Raji (cell line): ENCODE measurements around the gene MT1B.

ENCODE experiments used
- POLR2A ChIP-seq: IDR thresholded peaks from 2 replicates; pipeline ENCODE4 v1.6.1; 2011; ENCODE audit warnings: low read depth, low read length, control low read depth; ENCODE audit not compliant: insufficient read depth

Gene MT1B

DNA sequence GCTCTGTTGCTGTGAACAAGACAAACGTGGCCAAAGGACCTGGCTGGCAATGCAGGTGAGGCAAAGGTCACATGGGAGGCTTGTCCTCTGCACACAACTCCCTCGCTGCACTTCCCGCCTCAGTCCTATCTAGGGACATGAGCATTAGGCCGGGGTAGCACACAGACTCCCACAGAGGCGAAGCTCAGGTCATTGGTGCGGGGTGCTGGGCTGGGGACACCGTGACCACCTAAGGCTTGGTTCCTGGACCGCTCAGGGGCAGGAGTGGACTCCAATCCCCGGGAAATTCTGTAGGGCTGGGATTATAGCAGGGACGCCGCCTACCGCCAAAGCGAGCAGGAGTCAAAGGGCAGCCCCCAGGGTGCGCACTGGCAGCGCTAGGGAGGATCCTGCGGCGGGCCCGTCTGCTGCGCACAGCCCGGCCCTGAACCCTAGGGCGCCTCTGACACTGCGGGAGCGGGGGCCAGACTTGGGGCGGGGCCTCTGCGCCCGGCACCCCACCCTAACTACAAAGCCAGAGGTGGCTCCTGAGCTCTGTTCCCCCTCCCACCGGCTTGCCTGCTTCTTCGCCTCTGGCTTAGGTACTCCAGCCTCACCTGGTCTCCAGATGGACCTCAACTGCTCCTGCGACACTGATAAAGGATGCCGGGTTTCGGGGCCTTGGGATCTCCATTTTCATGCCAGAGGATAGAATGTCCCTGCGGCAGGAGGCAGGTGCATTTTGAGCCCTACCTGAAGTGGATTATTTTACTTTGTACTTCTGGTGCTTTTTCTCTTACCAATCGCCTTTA is 3.9 kb upstream of the MT1B start:
- no peak for TF ChIP-seq POLR2A

DNA sequence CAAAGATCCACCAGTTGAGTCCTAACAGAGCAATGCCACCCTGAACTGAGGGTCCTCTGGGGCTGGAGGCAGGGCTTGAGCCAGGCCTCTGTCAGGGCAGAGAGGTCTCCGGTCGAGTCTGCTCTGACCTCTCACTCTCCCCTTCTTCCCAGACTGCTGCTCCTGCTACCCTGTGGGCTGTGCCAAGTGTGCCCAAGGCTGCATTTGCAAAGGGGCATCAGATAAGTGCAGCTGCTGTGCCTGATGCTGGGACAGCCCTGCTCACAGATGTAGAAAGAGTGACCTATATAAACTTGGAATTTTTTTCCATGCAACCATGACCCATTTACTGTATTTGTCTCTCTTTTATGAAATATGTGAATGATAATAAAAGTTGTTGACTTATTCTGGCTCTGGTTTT is 2.4 kb upstream of the MT1B start:
- TF ChIP-seq POLR2A, result no peak

DNA sequence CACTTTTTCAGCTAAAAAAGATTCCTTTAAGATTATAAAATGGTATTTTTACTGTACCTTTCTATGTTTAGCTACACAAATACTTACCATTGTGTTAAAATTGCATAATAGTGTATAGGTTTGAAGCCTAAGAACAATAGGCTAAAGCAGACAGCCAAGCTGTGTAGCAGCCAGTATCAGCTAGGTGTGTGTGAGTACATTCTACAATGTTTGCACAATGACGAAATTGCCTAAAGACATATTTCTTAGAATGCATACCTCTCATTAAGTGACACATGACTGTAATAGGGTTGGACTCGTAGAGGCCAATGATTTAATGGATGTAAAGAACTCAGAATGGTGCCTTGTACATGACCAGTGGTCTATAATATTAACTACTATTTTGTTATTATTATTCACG is 1.9 kb upstream of the MT1B start:
- TF ChIP-seq POLR2A, result no peak

DNA sequence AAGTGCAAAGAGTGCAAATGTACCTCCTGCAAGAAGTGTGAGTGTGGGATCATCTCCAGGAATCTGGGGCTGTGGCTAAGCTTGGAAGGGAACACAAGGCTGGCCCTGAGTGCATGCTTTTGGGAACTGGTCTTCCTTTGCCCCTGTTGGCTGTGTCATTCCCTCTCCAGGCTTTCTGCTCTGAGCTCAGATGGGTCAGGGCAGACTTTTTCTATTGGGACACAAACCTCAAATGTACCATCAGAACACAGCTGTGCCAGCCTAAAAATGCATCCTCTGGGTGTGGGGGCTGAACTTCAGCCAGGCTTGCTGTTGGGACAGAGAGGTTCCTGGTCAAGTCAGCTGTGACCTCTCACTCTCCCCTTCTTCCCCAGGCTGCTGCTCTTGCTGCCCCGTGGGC is 914 bp downstream of the MT1B start:
- no peak for TF ChIP-seq POLR2A

DNA sequence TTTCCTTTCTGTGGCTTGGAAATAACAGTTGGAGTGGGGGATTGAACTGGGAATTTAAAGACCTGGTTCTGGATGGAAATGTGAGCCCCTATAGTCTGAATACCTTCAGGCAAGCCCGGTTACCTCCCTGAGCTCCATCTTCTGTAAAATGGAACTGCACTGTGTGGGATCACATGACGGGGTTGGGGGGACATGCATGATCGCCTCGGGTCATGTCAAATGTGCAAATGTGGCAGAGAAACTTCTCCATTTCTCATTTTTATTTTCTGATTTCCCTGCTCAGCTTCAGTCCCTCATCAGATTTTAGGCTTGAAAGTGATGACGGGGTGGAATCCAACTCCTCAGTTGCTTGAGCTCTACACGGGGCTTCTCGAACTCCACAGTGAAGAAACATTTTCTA is 1.5 kb downstream of the MT1B start:
- TF ChIP-seq POLR2A, result no peak

DNA sequence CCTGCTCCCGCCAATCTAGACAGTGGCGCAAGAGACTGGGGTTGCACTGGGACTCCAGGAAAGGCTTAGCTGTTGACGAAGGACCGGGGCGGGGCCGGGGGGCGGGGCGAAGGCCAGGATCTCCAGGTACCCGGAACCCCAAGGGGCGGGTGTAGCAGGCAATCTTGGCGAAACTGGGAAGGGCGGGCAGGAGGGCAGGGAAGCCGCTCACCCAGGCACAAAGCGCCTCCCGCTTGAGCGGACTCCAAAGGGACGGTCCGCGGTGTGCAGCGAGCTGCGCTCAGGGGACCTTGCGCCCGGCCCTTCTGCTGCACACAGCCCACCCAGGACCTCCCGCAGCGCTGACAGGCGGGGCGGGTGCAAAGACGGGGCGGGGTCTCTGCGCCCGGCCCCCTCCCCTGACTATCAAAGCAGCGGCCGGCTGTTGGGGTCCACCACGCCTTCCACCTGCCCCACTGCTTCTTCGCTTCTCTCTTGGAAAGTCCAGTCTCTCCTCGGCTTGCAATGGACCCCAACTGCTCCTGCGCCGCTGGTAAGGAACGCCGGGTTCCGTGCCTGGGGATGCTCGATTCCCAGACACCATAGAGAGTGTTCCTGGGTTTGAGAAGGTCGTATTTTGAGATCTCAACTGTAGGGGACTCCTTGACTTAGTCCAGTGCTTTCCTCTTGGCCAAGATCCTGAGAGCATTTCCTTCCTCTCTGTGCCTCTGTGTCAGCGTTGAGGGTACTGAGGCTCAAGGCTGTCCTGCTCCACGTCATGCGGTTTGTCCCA is 6.1 kb downstream of the MT1B start, which contains the start of gene MT1F:
TSS of gene MT1F (plus strand) at position 405 of the 772 bp plus-strand sequence. CDS start at position 505, 100 bp downstream.
- TF ChIP-seq POLR2A, result no peak

DNA sequence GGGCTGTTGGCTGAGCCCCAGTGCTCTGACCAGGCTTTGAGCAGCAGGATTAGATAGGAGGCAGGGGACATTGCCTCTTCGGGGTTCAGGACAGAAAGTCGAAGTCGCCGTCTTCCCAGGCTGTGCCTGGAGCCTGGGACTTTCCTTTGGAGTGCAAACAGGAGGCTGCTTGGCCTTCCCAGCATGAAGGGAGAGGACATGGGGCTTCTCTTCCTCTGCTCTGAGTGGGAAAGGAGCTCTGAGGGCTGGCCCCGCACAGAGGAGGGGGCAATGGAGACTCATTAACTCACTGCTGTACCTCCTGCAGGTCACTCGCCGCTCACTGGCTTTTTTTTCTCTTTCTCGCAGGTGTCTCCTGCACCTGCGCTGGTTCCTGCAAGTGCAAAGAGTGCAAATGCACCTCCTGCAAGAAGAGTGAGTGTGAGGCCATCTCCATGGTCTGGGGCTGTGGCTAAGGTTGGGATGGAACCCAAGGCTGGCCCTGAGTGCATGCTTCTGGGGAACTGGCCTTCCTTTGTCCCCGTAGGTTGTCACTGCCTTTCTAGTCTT is 6.7 kb downstream of the MT1B start:
- no peak for TF ChIP-seq POLR2A

DNA sequence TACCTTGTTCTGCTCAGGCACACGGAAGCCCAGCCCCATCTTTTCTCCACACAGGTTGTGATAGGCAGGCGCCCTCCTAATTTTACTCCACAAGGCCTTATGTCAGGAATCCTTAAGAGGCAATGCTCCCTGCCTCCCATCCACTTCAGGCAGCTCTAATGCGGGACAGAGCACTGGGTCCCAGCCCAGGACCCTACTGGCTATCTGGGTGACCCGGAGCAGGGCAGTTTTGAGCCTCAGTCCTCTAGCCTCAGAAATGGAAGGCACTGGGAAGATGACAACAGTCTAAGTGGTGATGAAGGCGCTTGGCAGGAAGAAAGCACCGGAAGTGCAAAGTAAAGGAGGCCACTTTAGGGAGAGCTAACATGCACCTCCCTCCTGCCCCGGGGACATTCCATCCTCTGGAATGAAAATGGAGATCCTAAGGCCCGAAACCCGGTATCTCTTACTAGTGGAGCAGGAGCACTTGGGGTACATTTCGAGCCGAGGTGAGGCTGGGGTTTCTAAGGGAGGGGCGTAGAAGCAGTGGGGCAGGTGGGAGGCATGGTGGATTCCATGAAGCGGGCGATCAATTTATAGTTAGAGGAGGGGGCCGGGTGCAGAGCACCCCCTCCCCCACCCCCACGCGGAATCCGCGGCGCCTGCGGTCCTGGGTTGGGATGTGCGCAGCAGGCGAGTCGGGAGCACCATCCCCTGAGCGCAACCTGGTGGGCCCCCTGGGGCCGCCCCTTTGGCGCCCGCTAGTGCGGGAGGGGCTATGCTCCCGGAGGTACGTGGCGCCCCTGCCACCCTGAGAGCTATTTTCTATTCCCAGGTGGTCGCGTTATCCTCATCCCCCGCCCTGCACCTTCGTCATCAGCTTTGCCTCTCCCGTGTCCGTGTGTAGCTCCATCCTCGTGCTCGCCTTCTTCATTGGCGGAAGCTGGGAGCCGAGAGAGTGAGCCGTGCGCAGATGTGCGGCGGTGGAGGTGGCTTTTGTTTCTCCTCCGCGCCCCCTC is 11.0 kb downstream of the MT1B start:
- TF ChIP-seq POLR2A, result no peak

DNA sequence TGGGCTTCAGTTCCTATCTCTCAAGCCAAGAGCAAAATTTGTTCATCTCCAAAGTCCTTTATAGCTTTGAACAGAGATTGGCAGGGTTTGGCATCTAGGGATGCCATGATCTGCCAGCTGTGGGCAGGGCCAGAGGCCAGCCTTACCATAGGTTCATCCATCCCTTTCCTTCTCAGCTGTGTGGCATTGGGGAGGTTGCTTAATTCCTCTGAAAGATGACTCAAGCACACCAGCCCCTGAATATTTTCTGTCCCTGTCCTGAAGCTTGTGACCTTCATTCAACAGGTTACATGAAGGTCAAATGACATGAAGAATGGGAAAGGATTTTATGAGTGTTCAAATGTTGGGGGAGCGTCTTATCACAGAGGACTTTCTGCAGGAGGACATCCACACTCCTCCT is 12.8 kb downstream of the MT1B start:
- no peak for TF ChIP-seq POLR2A

DNA sequence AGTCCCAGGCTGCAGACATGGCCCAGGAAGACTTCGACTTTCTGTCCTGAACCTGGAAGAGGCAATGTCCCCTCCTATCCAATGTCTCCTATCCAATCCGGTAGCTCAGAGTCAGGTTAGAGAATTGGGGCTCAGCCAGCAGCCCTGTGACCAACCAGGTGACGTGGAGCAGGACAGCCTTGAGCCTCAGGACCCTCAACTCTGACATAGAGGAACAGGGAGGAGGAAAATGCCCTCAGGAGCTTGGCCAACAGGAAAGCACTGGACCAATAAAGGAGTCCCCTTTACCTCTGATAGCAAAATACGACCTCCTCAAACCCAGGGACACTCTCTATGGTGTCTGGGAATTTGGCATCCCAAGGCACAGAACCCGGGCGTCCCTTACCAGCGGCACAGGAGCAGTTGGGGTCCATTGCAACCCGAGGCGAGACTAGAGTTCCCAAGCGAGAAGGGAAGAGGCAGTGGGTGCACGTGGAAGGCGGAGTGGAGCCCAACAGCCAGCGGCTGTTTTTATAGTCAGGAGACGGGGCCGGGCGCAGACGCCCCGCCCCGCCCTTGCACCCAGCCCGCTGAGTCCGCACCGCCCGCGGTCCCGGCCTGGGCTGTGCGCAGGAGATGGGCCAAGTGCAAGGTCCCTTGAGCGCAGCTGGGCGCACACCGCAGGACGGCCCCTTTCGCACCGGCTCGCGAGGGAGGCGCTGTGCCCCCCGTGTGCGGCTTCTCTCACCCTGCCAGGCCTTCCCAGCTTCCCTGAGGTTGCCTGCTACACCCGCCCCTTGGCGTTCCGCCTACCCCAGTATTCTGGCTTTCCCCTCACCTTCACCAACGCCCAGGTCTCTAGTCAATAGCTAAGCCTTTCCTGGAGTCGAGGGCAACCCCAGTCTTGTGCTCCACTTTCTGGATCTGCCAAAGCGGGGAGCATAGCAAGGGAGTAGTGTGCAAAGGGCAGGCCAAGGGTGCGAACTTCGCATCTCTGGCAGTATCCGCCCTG is 16.2 kb downstream of the MT1B start, which contains the start of gene MT1G:
TSS of gene MT1G (minus strand) at position 485 of the 991 bp plus-strand sequence. CDS start at position 413, 72 bp downstream.
- TF ChIP-seq POLR2A, result no peak

DNA sequence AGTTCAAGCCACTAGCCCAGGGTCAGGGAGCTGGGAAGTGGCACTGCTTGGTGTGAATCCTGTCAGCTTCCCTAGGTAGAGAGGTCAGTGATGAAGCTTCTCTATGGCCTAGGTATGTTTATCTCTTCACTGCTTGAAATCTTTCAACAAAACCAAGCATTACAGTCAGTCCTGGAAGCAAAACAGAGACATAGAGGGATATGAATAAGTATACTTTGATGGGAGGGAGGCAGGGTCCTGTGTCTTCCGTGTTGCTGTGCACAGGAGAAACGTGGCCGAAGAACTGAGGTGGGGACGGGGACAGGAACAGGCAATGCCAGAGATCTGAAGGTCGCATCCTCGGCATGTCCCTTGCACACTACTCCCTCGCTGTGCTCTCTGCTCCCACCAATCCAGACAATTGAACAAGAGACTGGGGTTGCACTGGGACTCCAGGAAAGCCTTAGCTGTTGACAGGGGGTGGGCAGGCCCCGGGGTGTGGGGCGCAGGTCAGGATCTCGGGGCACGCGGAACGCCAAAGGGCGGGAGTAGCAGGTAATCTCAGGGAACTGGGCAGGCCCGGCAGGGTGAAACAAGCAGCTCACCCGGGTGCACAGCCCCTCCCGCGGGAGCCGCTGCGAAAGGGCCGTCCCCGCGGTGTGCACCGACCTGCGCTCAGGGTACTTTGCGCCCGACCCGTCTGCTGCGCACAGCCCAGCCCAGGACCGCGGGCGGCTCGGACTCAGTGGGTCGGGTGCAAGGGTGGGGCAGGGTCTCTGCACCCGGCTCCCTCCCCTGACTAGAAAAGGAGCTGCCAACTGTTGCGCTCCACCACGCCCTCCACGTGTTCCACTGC is 17.5 kb downstream of the MT1B start, which contains the start of gene MT1H:
TSS of gene MT1H (plus strand) at position 810 of the 835 bp plus-strand sequence. CDS start 71 bp downstream, outside the sequence.
- no peak for TF ChIP-seq POLR2A

DNA sequence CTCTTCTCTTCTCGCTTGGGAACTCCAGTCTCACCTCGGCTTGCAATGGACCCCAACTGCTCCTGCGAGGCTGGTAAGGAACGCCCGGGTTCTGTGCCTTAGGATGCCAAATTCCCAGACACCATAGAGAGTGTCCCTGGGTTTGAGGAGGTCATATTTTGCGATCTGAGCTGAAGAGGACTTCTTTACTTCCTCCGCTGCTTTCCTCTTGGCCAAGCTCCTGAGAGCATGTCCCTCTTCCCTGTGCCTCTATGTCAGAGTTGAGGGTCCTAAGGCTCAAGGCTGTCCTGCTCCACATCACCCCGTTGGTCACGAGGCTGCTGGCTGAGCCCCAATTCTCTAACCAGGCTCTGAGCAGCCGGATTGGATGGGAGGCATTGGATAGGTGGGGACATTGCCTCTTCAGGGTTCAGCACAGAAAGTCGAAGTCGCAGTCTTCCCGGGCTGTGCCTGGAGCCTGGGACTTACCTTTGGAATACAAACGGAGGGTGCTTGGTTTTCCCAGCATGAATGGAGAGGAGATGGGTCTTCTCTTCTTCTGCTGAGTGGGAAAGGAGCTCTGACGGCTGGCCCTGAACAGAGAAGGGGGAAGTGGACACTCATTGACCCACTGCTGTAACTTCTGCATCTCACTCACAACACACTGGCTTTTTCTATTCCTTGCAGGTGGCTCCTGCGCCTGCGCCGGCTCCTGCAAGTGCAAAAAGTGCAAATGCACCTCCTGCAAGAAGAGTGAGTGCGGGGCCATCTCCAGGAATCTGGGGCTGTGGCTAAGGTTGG is 18.3 kb downstream of the MT1B start:
- no peak for TF ChIP-seq POLR2A
